Sigmoid colon (tissue), 7 donors: ENCODE measurements around the gene DLGAP4. TPM values are rescaled to one million over a fixed set of nuclear protein-coding genes. Genes with fewer than 3 reads are reported as not detected.

Experiments used
- DNase-seq: peaks from one replicate; pipeline ENCODE4 v3.0.0-alpha.2; 2019
- H3K27ac ChIP-seq, 4 donors: fragments of 200-600 bp; sonication (generic); one replicate each; pipeline ENCODE4 v1.5.1; 2016 to 2019; ENCODE audit warnings: mild to moderate bottlenecking in 1 of 4
- H3K27me3 ChIP-seq, 3 donors: fragments of 200-600 bp; sonication (generic); one replicate each; pipeline ENCODE4 v1.5.1; 2019; ENCODE audit warnings: mild to moderate bottlenecking in 1 of 3
- H3K36me3 ChIP-seq, 4 donors: fragments of 200-600 bp; sonication (generic); one replicate each; pipeline ENCODE4 v1.5.1; 2016 to 2019
- H3K4me1 ChIP-seq, 4 donors: fragments of 200-600 bp; sonication (generic); one replicate each; pipeline ENCODE4 v1.5.1; 2017 to 2019
- H3K4me3 ChIP-seq, 4 donors: fragments of 200-600 bp; sonication (generic); one replicate each; pipeline ENCODE4 v1.5.1; 2017 to 2019; ENCODE audit warnings: mild to moderate bottlenecking in 2 of 4, moderate library complexity in 1 of 4
- H3K9me3 ChIP-seq, 4 donors: fragments of 200-600 bp in 3 of 4; sonication (generic) in 3 of 4; one replicate each; pipeline versions ENCODE4 v1.5.1 to v1.6.1; 2013 to 2019
- EP300 ChIP-seq, 4 donors: sonication (generic); formaldehyde crosslinking; IDR thresholded peaks; one replicate each; pipeline ENCODE4 v1.6.1; 2017; ENCODE audit warnings: antibody characterized with exemption in 4 of 4
- POLR2A ChIP-seq, 2 donors: fragments of 450-650 bp; IDR thresholded peaks; one replicate each; pipeline ENCODE4 v1.6.1; 2016; ENCODE audit warnings: antibody characterized with exemption in 2 of 2, mild to moderate bottlenecking in 2 of 2, moderate library complexity in 2 of 2
- POLR2AphosphoS5 ChIP-seq, 4 donors: sonication (generic); formaldehyde crosslinking; IDR thresholded peaks; one replicate each; pipeline ENCODE4 v1.6.1; 2017; ENCODE audit warnings: antibody characterized with exemption in 4 of 4
- WGBS, 2 donors: extraction: QIAGEN DNeasy Blood & Tissue Kit; methylation state at CpG; one replicate each; pipeline ENCODE4 v1.1.7; 2013; 5-methylcytosine and 5-hydroxymethylcytosine counted together
- intact Hi-C: fragments of 100-400 bp; cut with DNase I; formaldehyde crosslinking; loops from one replicate; pipeline ENCODE4 v1.15.1; 2023
- polyA plus RNA-seq, 3 donors: library from polyadenylated mRNA; stranded (reverse); fragments of 200-250 nt; gene quantifications; one replicate each; pipeline ENCODE4 v1.2.3, GENCODE V29; 2013
- total RNA-seq, 4 donors: library from RNA; depleted of rRNA; stranded (reverse); fragments of >200 nt; gene quantifications; one replicate each; pipeline ENCODE4 v1.1.0, GENCODE V29; 2016
- TF ChIP-seq, protein P1 (sequence below), 4 experiments: fragments of 450-650 bp in 3 of 4; fragments of 200-600 bp in 1 of 4; IDR thresholded peaks; one replicate each; pipeline ENCODE4 v1.5.1; 2016 to 2019; ENCODE audit warnings: antibody characterized with exemption in 4 of 4, mild to moderate bottlenecking in 3 of 4, moderate library complexity in 2 of 4
- donor health status: healthy with polysubstance abuse.
- donor health status: Bipolar disorder and iron deficiency.
- donor health status: healthy.

The DLGAP4 gene
- total and polyA plus RNA-seq, 7 donors = 21.0 to 60.7 (median 36.9) TPM

DNA sequence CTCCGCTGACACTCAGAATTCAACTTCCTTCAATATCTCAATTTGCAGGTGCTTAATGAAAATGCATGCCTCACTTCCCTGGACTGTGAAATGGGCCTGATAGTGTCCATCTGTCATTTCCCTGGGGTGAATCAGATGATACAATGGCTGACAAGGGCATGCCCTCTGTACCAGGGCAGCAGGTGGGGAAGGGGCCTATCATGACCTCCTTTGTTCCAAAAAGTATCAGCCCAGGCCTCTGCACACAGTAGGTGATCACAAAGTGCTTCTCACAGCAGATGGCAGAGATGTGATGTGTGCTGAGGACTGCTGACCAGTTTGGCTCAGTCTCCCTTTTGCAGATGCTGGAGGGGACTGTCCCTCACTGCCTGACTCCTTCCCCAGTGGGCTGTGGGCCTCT, 44.3 kb downstream of the DLGAP4 start:
- Histone ChIP-seq H3K9me3 (no peaks in the 10 kb centered on the region), H3K27me3 (peaks cover 0 to 4% (median 0%) of the 10 kb centered on the region in 3 donors), H3K36me3 (no peaks in the 10 kb centered on the region), H3K4me3 (no peak overlapping the region), H3K4me1 (no peaks in the 10 kb centered on the region), H3K27ac (no peak overlapping the region)
- intact Hi-C loops = no loop called here
- WGBS, 2 donors = 91 to 96% methylated on average over 1 of the region's 1 CpG
- no peak for TF ChIP-seq POLR2AphosphoS5 (IDR thresholded peaks at IDR 0.05)
- TF ChIP-seq EP300 (IDR thresholded peaks at IDR 0.05) = no peak
- TF ChIP-seq, protein P1, sequence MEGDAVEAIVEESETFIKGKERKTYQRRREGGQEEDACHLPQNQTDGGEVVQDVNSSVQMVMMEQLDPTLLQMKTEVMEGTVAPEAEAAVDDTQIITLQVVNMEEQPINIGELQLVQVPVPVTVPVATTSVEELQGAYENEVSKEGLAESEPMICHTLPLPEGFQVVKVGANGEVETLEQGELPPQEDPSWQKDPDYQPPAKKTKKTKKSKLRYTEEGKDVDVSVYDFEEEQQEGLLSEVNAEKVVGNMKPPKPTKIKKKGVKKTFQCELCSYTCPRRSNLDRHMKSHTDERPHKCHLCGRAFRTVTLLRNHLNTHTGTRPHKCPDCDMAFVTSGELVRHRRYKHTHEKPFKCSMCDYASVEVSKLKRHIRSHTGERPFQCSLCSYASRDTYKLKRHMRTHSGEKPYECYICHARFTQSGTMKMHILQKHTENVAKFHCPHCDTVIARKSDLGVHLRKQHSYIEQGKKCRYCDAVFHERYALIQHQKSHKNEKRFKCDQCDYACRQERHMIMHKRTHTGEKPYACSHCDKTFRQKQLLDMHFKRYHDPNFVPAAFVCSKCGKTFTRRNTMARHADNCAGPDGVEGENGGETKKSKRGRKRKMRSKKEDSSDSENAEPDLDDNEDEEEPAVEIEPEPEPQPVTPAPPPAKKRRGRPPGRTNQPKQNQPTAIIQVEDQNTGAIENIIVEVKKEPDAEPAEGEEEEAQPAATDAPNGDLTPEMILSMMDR (IDR thresholded peaks at IDR 0.05) = no peak
- no peak for TF ChIP-seq POLR2A (IDR thresholded peaks at IDR 0.05)
- no peak for DNase-seq

DNA sequence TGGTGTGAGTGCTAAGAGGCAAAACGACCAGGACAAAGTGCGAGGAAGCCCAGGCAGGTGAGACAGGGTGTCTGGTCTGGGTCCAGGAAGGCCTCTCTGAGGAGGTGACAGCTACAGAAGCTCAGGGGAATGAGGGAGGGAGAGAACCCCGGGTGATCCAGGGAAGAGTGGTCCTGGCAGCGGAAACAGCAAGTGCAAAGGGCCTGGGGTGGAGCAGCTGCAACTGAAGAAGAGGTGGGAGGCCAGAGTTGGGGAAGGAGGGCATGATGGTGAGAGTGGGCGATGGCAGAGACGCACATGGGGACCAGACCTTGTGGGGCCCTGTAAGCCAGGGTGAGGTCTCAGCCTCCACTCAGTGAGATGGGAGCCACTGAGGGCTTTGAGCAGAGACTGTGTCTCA, 45.8 kb downstream of the DLGAP4 start:
- 77 to 89% methylated on average over 6 of the region's 6 CpGs for WGBS, 2 donors
- Histone ChIP-seq H3K9me3 (no peaks in the 10 kb centered on the region), H3K27me3 (peaks cover 0 to 6% (median 0%) of the 10 kb centered on the region in 3 donors), H3K36me3 (no peaks in the 10 kb centered on the region), H3K4me3 (no peak overlapping the region), H3K4me1 (no peaks in the 10 kb centered on the region), H3K27ac (no peak overlapping the region)
- intact Hi-C loops = no loop called here
- TF ChIP-seq, protein P1 (IDR thresholded peaks at IDR 0.05) = no peak
- TF ChIP-seq EP300 (IDR thresholded peaks at IDR 0.05) = no peak
- no peak for TF ChIP-seq POLR2AphosphoS5 (IDR thresholded peaks at IDR 0.05)
- TF ChIP-seq POLR2A (IDR thresholded peaks at IDR 0.05) = no peak
- DNase-seq = no peak

DNA sequence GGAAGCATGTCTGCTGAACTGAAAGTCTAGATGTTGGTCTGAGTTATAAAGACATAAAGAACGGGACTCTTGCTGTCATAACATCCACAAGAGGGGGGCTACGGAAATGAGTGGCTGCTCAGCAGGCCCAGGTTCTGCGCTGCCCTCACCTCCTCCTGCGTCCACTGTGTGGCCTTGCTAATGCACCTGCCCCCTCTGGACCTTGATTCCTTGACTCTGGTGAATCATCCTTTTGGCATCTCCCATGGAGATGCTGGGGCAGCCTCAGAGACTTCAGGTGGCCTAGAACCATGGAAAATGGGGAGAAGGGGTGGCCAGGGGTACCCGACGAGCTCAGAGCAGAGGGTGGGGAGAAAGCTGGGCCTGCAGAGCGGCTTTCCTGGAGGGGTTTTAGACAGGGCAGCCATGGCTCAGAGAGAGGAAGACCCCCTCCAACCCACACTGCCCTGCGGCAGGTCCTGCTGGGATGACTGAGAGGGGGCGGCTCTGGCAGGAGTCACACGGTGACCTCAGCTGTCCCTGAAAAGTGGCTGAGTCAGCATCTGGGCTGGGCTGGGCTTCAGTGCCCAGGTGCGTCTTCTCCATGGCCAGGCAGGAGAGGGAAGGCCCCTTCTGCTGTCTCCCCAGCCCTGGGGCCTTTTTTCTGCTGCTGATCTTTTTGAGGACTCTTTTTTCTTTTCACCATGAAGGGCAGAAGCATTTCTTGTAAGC, 46.9 kb downstream of the DLGAP4 start:
- Histone ChIP-seq H3K4me3 (no peak overlapping the region), H3K27me3 (peaks cover 0 to 8% (median 0%) of the 10 kb centered on the region in 3 donors), H3K27ac (no peak overlapping the region), H3K4me1 (no peaks in the 10 kb centered on the region), H3K9me3 (no peaks in the 10 kb centered on the region), H3K36me3 (no peaks in the 10 kb centered on the region)
- no peak for TF ChIP-seq EP300 (IDR thresholded peaks at IDR 0.05)
- TF ChIP-seq, protein P1 (IDR thresholded peaks at IDR 0.05) = no peak
- TF ChIP-seq POLR2A (IDR thresholded peaks at IDR 0.05) = no peak
- TF ChIP-seq POLR2AphosphoS5 (IDR thresholded peaks at IDR 0.05) = no peak
- WGBS, 2 donors = 51 to 65% methylated on average over 11 of the region's 11 CpGs
- no peak for DNase-seq
- intact Hi-C loops = no loop called here

DNA sequence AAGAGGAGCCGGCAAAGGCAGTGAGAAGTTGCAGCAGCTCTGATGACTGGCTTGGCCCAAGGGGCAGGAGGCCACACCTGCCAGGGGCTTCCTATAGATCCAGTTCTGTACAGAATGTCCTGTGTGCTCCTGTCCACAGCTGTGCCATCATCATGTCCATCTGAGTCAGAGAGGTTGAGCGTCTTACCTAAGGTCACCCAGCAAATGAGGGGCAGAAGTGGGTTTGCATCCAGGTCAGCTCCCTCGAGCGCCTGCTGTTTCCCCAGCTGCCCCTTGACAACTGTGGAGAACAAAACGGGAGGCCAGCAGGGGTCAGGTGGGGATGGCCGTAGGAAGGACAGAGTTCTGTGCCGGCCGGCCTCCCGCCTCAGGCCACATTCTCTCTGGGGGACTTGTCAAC, 47.6 kb downstream of the DLGAP4 start:
- peaks cover 0 to 8% (median 0%) of the 10 kb centered on the region in 3 donors for H3K27me3 ChIP-seq
- H3K36me3 ChIP-seq = no peaks in the 10 kb centered on the region
- no peak for DNase-seq
- H3K4me3 ChIP-seq = no peak overlapping the region
- H3K27ac ChIP-seq = no peak overlapping the region
- intact Hi-C loops = no loop called here
- no peaks in the 10 kb centered on the region for H3K9me3 ChIP-seq
- TF ChIP-seq POLR2A (IDR thresholded peaks at IDR 0.05) (no peak), POLR2AphosphoS5 (IDR thresholded peaks at IDR 0.05) (no peak), EP300 (IDR thresholded peaks at IDR 0.05) (no peak)
- TF ChIP-seq, protein P1 (IDR thresholded peaks at IDR 0.05) = no peak
- WGBS, 2 donors = 65 to 67% methylated on average over 9 of the region's 9 CpGs
- no peaks in the 10 kb centered on the region for H3K4me1 ChIP-seq
